Right atrium auricular region (tissue), 2 donors: ENCODE measurements around the gene UPK3A. TPM values are rescaled to one million over a fixed set of nuclear protein-coding genes. Genes with fewer than 3 reads are reported as not detected.
"Not testable (repeated sequence)": the region's sequence is repeated elsewhere in the genome, so short reads cannot be mapped to it uniquely, and the experiment has no call there.

Experiments
- DNase-seq: peaks from one replicate; pipeline ENCODE4 v3.0.0-alpha.2; 2019; ENCODE audit warnings: low spot score
- H3K27ac ChIP-seq, 2 donors: fragments of 200-600 bp; sonication (generic); 1 replicate in 1 of 2; 2 replicates in 1 of 2; pipeline ENCODE4 v1.5.1; 2016 to 2019
- H3K27me3 ChIP-seq, 2 donors: fragments of 200-600 bp; sonication (generic); one replicate each; pipeline versions ENCODE4 v1.5.1 to v1.6.0; 2017 to 2019
- H3K36me3 ChIP-seq: fragments of 200-600 bp; sonication (generic); one replicate; pipeline ENCODE4 v1.5.1; 2016
- H3K4me1 ChIP-seq, 2 donors: fragments of 200-600 bp; sonication (generic); one replicate each; pipeline versions ENCODE4 v1.5.1 to v1.6.0; 2017 to 2019
- H3K4me3 ChIP-seq, 2 donors: fragments of 200-600 bp; sonication (generic); 1 replicate in 1 of 2; 2 replicates in 1 of 2; pipeline ENCODE4 v1.5.1; 2017 to 2019; ENCODE audit warnings: mild to moderate bottlenecking in 1 of 2, moderate library complexity in 1 of 2
- H3K9me3 ChIP-seq, 2 donors: fragments of 200-600 bp; sonication (generic); one replicate each; pipeline ENCODE4 v1.5.1; 2019
- CTCF ChIP-seq, 2 donors: fragments of 200-600 bp; sonication (generic); IDR thresholded peaks; one replicate each; pipeline ENCODE4 v1.5.1; 2019; ENCODE audit warnings: antibody characterized with exemption in 2 of 2
- total RNA-seq, 2 donors: library from RNA; depleted of rRNA; stranded (reverse); fragments of >200 nt; gene quantifications; one replicate each; pipeline ENCODE4 v1.1.0, GENCODE V29; 2016

UPK3A gene
- total RNA-seq, 2 donors from 2014 or later = not detected

GRCh38 chr22:45254388-45254787, 30.4 kb upstream of the UPK3A start:
- Histone ChIP-seq H3K4me1 (no peaks in the 10 kb centered on the region), H3K4me3 (no peak overlapping the region), H3K36me3 (no peaks in the 10 kb centered on the region), H3K9me3 (no peaks in the 10 kb centered on the region), H3K27me3 (no peaks in the 10 kb centered on the region), H3K27ac (no peak overlapping the region)
- no peak for TF ChIP-seq CTCF (IDR thresholded peaks at IDR 0.05)
- DNase-seq = no peak

DNA sequence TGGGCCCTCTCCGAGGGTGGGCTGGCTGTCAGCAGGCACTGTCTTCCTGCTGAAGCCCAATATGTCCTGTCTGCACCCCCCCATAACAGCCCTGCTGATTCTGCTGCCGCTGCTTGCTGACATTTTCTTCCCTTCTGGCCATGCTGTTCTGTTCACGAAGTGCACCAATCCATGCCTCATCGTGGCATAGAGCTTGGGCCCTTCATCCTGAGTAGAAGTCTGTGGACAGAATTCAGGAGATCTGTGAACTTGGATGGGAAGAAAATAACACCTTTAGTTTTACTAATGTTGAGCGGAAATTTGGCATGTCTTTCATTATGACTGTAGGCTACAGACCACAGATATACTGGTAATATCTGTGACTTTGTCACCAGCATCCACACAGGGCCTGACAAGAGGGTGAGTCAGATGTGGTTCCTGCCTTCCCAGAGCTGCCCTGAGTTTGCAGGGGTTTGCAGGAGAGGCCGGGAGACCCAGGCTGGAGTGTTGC, 29.9 kb upstream of the UPK3A start:
- no peaks in the 10 kb centered on the region for H3K4me1 ChIP-seq
- H3K27ac ChIP-seq = no peak overlapping the region
- H3K4me3 ChIP-seq = no peak overlapping the region
- no peaks in the 10 kb centered on the region for H3K36me3 ChIP-seq
- no peak for TF ChIP-seq CTCF (IDR thresholded peaks at IDR 0.05)
- no peaks in the 10 kb centered on the region for H3K27me3 ChIP-seq
- H3K9me3 ChIP-seq = no peaks in the 10 kb centered on the region
- DNase-seq = no peak

DNA sequence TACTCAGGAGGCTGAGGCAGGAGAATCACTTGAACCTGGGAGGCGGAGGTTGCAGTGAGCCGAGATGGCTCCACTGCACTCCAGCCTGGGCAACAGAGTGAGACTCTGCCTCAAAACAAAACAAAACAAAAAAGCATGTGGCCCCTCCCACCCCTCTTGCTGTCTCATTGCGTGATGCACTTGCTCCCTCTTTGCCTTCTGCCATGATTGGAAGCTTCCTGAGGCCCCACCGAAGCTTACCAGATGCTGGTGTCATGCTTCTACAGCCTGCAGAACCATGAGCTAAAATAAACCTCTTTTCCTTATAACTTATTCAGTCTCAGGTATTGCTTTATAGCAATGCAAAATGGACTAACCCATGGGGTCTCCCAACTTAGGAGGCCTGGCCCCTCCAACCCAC, 26.8 kb upstream of the UPK3A start:
- not testable (repeated sequence) for H3K4me1 ChIP-seq, H3K27ac ChIP-seq, DNase-seq, H3K27me3 ChIP-seq, H3K4me3 ChIP-seq, H3K9me3 ChIP-seq, H3K36me3 ChIP-seq

DNA sequence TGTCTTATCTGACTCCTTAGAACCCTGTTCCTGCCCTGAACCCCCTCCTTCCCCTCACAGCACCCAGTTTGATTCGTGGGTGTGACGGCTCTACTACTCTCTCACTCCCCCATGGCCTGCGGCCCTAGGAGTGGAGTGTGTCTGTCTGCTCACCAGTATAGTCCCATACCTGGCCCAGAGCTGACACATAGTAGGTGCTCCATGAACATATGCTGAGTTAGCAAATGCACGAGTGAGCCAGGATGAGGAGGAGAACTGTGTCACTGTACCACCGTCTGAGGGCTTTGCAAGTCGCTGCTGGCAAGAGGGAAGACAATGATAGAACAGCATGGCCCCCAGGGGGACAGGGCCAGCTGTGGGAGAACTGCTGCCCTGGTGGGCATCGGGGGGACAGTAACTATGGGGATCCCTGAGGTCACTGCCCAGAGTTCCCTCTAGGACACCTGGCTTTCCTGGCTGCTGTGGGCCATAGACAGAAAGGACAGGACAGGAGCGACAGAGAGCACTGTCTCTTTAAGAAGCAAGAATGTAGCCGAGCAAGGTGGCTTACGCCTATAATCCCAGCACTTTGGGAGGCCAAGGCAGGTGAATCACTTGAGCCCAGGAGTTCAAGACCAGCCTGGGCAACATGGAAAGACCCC, 24.9 kb upstream of the UPK3A start:
- Histone ChIP-seq H3K36me3 (no peaks in the 10 kb centered on the region), H3K4me1 (peaks cover 0 to 14% of the 10 kb centered on the region in 2 donors), H3K27me3 (no peaks in the 10 kb centered on the region), H3K9me3 (no peaks in the 10 kb centered on the region), H3K27ac (no peak overlapping the region), H3K4me3 (no peak overlapping the region)
- no peak for DNase-seq
- no peak for TF ChIP-seq CTCF (IDR thresholded peaks at IDR 0.05)

DNA sequence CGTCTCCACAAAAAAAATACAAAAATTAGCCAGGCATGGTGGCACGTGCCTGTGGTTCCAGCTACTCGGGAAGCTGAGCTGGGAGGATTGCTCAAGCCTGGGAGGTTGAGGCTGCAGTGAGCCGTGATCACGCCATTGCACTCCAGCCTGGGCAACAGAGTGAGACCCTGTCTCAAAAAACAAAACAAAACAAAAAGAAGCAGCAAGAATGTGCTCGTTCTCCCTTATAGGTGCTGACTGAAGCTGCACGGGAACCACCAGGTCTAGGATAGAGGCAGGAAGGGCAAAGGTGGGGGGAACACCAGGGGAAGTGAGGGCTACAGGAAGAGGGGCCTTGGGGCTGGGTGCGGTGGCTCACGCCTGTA, 24.4 kb upstream of the UPK3A start:
- peaks cover 0 to 14% of the 10 kb centered on the region in 2 donors for H3K4me1 ChIP-seq
- DNase-seq, H3K27ac ChIP-seq, H3K27me3 ChIP-seq, H3K9me3 ChIP-seq, H3K4me3 ChIP-seq, H3K36me3 ChIP-seq: not testable (repeated sequence)

GRCh38 chr22:45261407-45262088, 23.2 kb upstream of the UPK3A start:
- no peak for TF ChIP-seq CTCF (IDR thresholded peaks at IDR 0.05)
- H3K9me3 ChIP-seq = no peaks in the 10 kb centered on the region
- H3K27me3 ChIP-seq = no peaks in the 10 kb centered on the region
- no peak overlapping the region for H3K4me3 ChIP-seq
- H3K27ac ChIP-seq = no peak overlapping the region
- DNase-seq = no peak
- H3K4me1 ChIP-seq = peaks cover 0 to 14% of the 10 kb centered on the region in 2 donors
- H3K36me3 ChIP-seq = no peaks in the 10 kb centered on the region
